ENCODE measurements around the gene MCAT.

DNA sequence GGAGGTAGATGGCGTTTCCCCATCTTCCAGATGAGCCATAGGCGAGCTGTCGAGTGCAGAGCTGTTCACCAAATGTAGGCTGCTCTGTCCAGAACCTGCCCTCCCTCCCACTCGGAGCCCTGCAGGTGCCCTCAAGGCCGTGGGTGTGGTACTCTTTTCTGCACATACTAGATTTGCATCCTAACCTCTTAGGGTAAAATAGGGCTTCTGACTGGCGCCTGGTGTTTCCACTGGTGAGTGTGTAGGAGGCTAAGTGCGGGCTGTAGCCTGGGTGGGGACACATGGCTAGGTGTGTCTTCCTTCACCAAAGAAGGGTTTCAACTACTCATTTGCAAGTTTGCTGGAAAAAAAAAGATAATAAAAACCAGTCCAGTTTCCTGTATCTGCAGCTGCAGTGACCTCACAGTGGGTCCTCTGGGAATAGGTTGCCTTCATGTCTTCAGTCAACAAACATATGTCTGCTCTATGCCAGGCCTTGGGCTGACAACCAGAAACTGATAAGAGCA lies 24.2 kb downstream of the MCAT start:
- TF ChIP-seq, protein P1, sequence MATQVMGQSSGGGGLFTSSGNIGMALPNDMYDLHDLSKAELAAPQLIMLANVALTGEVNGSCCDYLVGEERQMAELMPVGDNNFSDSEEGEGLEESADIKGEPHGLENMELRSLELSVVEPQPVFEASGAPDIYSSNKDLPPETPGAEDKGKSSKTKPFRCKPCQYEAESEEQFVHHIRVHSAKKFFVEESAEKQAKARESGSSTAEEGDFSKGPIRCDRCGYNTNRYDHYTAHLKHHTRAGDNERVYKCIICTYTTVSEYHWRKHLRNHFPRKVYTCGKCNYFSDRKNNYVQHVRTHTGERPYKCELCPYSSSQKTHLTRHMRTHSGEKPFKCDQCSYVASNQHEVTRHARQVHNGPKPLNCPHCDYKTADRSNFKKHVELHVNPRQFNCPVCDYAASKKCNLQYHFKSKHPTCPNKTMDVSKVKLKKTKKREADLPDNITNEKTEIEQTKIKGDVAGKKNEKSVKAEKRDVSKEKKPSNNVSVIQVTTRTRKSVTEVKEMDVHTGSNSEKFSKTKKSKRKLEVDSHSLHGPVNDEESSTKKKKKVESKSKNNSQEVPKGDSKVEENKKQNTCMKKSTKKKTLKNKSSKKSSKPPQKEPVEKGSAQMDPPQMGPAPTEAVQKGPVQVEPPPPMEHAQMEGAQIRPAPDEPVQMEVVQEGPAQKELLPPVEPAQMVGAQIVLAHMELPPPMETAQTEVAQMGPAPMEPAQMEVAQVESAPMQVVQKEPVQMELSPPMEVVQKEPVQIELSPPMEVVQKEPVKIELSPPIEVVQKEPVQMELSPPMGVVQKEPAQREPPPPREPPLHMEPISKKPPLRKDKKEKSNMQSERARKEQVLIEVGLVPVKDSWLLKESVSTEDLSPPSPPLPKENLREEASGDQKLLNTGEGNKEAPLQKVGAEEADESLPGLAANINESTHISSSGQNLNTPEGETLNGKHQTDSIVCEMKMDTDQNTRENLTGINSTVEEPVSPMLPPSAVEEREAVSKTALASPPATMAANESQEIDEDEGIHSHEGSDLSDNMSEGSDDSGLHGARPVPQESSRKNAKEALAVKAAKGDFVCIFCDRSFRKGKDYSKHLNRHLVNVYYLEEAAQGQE (IDR thresholded peaks at IDR 0.05; ENCODE audit: low read depth, low read length) = no peak
- TF ChIP-seq, protein P2, sequence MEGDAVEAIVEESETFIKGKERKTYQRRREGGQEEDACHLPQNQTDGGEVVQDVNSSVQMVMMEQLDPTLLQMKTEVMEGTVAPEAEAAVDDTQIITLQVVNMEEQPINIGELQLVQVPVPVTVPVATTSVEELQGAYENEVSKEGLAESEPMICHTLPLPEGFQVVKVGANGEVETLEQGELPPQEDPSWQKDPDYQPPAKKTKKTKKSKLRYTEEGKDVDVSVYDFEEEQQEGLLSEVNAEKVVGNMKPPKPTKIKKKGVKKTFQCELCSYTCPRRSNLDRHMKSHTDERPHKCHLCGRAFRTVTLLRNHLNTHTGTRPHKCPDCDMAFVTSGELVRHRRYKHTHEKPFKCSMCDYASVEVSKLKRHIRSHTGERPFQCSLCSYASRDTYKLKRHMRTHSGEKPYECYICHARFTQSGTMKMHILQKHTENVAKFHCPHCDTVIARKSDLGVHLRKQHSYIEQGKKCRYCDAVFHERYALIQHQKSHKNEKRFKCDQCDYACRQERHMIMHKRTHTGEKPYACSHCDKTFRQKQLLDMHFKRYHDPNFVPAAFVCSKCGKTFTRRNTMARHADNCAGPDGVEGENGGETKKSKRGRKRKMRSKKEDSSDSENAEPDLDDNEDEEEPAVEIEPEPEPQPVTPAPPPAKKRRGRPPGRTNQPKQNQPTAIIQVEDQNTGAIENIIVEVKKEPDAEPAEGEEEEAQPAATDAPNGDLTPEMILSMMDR (IDR thresholded peaks at IDR 0.05) = no peak
- TF ChIP-seq FOSL2 (IDR thresholded peaks at IDR 0.05; ENCODE audit: borderline replicate concordance, low read depth) (no peak), SIN3A (IDR thresholded peaks at IDR 0.05; ENCODE audit: borderline replicate concordance, low read depth, low read length) (no peak), JUND (IDR thresholded peaks at IDR 0.05) (no peak), MEF2A (IDR thresholded peaks at IDR 0.05; ENCODE audit: borderline replicate concordance, low read depth) (no peak), EZH2phosphoT487 (IDR thresholded peaks at IDR 0.05; ENCODE audit: borderline replicate concordance, low read depth) (no peak), RXRA (IDR thresholded peaks at IDR 0.05; ENCODE audit: borderline replicate concordance, low read depth) (no peak)

Measured in SK-N-SH (cell line).